PC-3 (cell line): ENCODE measurements around the gene PTPRN2. TPM values are rescaled to one million over a fixed set of nuclear protein-coding genes. Genes with fewer than 3 reads are reported as not detected.

Experiments used
- ATAC-seq: fragments of 200-7000 bp; cut with Tn5 transposase; 2 replicates; pipeline ENCODE4 v1.9.1; 2020; ENCODE audit warnings: mild to moderate bottlenecking, moderate library complexity
- BruUV-seq: library from RNA; stranded (reverse); fragments of 400-500 nt; replicated peaks from 2 replicates; lab custom pipeline; 2021; lab: Mats Ljungman, UMichigan
- CTCF ChIA-PET: fragments of 300-600 bp; sonication (Branson Sonifier 250); formaldehyde crosslinking; loops from one replicate; lab custom pipeline; 2022; ENCODE audit warnings: antibody characterized with exemption; lab: Charles Lee
- POLR2A ChIA-PET: fragments of 300-600 bp; sonication (Branson Sonifier 250); formaldehyde crosslinking; loops from one replicate; lab custom pipeline; 2022; ENCODE audit warnings: antibody characterized with exemption; ENCODE audit not compliant: unreplicated experiment; lab: Charles Lee
- DNase-seq: peaks from one replicate; pipeline ENCODE4 v3.0.0-alpha.2; 2015
- H2AFZ ChIP-seq: fragments of 300-600 bp; sonication (generic); 2 replicates; pipeline ENCODE4 v1.6.0; 2016; ENCODE audit warnings: antibody characterized with exemption, low read length
- H3F3A ChIP-seq: fragments of 300-600 bp; sonication (generic); one replicate; pipeline ENCODE4 v1.6.0; 2017; ENCODE audit warnings: antibody characterized with exemption, low read length, control low read depth, mild to moderate bottlenecking; ENCODE audit not compliant: unreplicated experiment
- H3K27ac ChIP-seq: fragments of 300-600 bp; sonication (generic); 2 replicates; pipeline ENCODE4 v1.5.1; 2016; ENCODE audit warnings: mild to moderate bottlenecking, low read length
- H3K27me3 ChIP-seq: fragments of 300-600 bp; sonication (generic); 2 replicates; pipeline ENCODE4 v1.6.1; 2016; ENCODE audit warnings: low read length, mixed read lengths
- H3K36me3 ChIP-seq: fragments of 300-600 bp; sonication (generic); 2 replicates; pipeline ENCODE4 v1.6.1; 2016; ENCODE audit warnings: low read depth, mixed run types, low read length, mixed read lengths
- H3K4me1 ChIP-seq: fragments of 300-600 bp; sonication (generic); 2 replicates; pipeline ENCODE4 v1.5.1; 2016; ENCODE audit warnings: low read length; ENCODE audit not compliant: insufficient read depth
- H3K4me2 ChIP-seq: fragments of 300-600 bp; sonication (generic); 2 replicates; pipeline ENCODE4 v1.6.0; 2016; ENCODE audit warnings: low read length
- H3K4me3 ChIP-seq: fragments of 300-600 bp; sonication (generic); 2 replicates; pipeline ENCODE4 v1.5.1; 2016; ENCODE audit warnings: mild to moderate bottlenecking, low read length, mixed read lengths
- H3K79me2 ChIP-seq: fragments of 300-600 bp; sonication (generic); 2 replicates; pipeline ENCODE4 v1.6.1; 2017; ENCODE audit warnings: low read length, mixed read lengths
- H3K9ac ChIP-seq: fragments of 300-600 bp; sonication (generic); 2 replicates; pipeline ENCODE4 v1.6.0; 2016; ENCODE audit warnings: mild to moderate bottlenecking, low read length
- H3K9me2 ChIP-seq: fragments of 300-600 bp; sonication (generic); replicated peaks from 2 replicates; pipeline ENCODE4 v1.6.1; 2016; ENCODE audit warnings: mixed run types, low read length, mixed read lengths
- H3K9me3 ChIP-seq: fragments of 300-600 bp; sonication (generic); 2 replicates; pipeline ENCODE4 v1.6.1; 2016; ENCODE audit warnings: low read length, mixed read lengths
- H4K20me1 ChIP-seq: fragments of 300-600 bp; sonication (generic); 2 replicates; pipeline ENCODE4 v1.6.1; 2016; ENCODE audit warnings: low read length, mixed read lengths
- EZH2 ChIP-seq: fragments of 300-600 bp; sonication (generic); IDR thresholded peaks from one replicate; pipeline ENCODE4 v1.6.1; 2017; ENCODE audit warnings: antibody characterized with exemption, mild to moderate bottlenecking, low read length; ENCODE audit not compliant: unreplicated experiment
- EZH2phosphoT487 ChIP-seq: fragments of 300-600 bp; sonication (generic); IDR thresholded peaks from 2 replicates; pipeline ENCODE4 v1.6.1; 2018; ENCODE audit warnings: mild to moderate bottlenecking, antibody characterized with exemption, low read length, borderline replicate concordance
- intact Hi-C: fragments of 100-400 bp; cut with micrococcal nuclease; formaldehyde crosslinking; loops from 2 replicates; pipeline ENCODE4 v1.9.0; 2023
- total RNA-seq: library from RNA; depleted of rRNA; stranded (reverse); fragments of >200 nt; gene quantifications from 2 replicates; pipeline ENCODE4 v1.2.3, GENCODE V29; 2014
- TF ChIP-seq, protein P1 (sequence below): fragments of 300-600 bp; sonication (generic); conservative IDR thresholded peaks from 2 replicates; pipeline ENCODE4 v1.5.1; 2017; ENCODE audit warnings: antibody characterized with exemption, low read depth, mild to moderate bottlenecking, low read length

PTPRN2 gene
- total RNA-seq, 1 experiment from 2014 or later: 3.2 TPM

DNA sequence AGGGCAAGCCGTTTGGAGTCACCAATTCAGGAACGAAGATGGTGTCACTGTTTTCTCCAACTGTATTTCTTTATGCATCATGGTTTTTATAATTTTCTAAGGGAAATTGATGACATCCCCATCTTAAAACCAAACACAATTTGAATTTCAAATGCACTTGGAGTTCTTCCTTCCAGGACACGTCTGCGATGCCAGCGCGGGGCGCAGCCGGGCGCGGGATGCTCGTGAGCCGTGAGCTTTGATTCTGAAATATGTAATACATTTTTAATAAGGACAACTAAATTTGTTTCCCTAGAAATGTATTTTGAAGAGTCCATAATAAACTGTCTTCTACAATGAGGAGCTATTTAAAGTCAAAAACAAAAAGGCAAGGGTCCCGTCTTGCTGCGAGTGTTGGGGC, 758.7 kb downstream of the PTPRN2 start:
- Histone ChIP-seq H3K36me3 (no peaks in the 10 kb centered on the region), H2AFZ (no peak overlapping the region), H4K20me1 (no peaks in the 10 kb centered on the region), H3F3A (no peaks in the 10 kb centered on the region), H3K27ac (no peak overlapping the region), H3K27me3 (peaks cover 22% of the 10 kb centered on the region), H3K9me3 (no peaks in the 10 kb centered on the region), H3K9me2 (no peaks in the 10 kb centered on the region), H3K4me1 (no peaks in the 10 kb centered on the region), H3K4me3 (no peak overlapping the region), H3K9ac (no peak overlapping the region), H3K4me2 (no peak overlapping the region), H3K79me2 (no peaks in the 10 kb centered on the region)
- ChIA-PET POLR2A (no interaction called here), CTCF (interaction anchor here (0.6 kb wide), 1 partner anchor 290 kb away, joined by 3 read pairs; no protein-coding TSS in a partner anchor)
- DNase-seq (no peak), ATAC-seq (no peak)
- intact Hi-C loops: no loop called here
- TF ChIP-seq EZH2 (no peak), EZH2phosphoT487 (no peak)
- TF ChIP-seq, protein P1, sequence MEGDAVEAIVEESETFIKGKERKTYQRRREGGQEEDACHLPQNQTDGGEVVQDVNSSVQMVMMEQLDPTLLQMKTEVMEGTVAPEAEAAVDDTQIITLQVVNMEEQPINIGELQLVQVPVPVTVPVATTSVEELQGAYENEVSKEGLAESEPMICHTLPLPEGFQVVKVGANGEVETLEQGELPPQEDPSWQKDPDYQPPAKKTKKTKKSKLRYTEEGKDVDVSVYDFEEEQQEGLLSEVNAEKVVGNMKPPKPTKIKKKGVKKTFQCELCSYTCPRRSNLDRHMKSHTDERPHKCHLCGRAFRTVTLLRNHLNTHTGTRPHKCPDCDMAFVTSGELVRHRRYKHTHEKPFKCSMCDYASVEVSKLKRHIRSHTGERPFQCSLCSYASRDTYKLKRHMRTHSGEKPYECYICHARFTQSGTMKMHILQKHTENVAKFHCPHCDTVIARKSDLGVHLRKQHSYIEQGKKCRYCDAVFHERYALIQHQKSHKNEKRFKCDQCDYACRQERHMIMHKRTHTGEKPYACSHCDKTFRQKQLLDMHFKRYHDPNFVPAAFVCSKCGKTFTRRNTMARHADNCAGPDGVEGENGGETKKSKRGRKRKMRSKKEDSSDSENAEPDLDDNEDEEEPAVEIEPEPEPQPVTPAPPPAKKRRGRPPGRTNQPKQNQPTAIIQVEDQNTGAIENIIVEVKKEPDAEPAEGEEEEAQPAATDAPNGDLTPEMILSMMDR: no peak
- BruUV-seq: no TSS peak

DNA sequence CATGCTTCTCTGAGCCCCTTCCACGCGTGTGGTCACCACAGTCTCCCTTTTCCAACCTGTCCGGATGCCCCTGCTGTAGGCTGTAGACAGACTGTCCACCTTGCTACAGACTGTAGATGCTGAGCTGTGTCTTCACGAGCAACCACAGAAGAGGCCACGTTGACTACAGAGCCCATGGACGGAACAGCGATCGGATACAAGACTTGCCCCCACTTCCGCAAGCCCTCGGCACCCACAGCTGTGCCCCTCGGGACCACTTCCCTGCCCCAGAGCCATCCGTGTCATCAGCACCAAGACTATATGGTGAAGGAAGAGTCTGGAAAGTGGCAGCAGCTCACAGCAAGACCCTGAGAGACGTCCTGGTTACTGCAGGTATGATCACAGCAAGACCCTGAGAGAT, 759.4 kb downstream of the PTPRN2 start:
- H3F3A ChIP-seq: no peaks in the 10 kb centered on the region
- no peak for TF ChIP-seq EZH2phosphoT487
- TF ChIP-seq EZH2: no peak
- TF ChIP-seq, protein P1: no peak
- DNase-seq (no peak), ATAC-seq (no peak)
- no peaks in the 10 kb centered on the region for H3K36me3 ChIP-seq
- no peak overlapping the region for H2AFZ ChIP-seq
- ChIA-PET POLR2A (no interaction called here), CTCF (no interaction called here)
- peaks cover 22% of the 10 kb centered on the region for H3K27me3 ChIP-seq
- H3K9me3 ChIP-seq: no peaks in the 10 kb centered on the region
- H3K4me3 ChIP-seq: no peak overlapping the region
- H3K79me2 ChIP-seq: no peaks in the 10 kb centered on the region
- no peaks in the 10 kb centered on the region for H3K9me2 ChIP-seq
- H4K20me1 ChIP-seq: no peaks in the 10 kb centered on the region
- intact Hi-C loops: no loop called here
- BruUV-seq: no TSS peak
- H3K9ac ChIP-seq: no peak overlapping the region
- H3K27ac ChIP-seq: no peak overlapping the region
- H3K4me2 ChIP-seq: no peak overlapping the region
- H3K4me1 ChIP-seq: no peaks in the 10 kb centered on the region

DNA sequence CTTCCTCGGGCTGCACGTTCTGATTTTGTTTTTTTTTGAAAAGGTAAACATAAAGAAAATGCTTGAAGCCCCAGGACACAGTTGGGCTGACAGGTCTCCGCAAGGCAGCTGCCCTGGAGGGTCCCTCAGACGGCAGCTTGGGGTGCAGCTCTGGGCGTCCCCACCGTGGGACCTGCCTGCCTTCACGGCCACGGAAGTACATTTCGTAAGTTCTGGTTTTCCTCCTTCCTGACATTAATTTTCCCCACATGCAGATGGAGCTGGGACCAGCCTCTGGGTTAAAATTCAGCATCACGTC, 759.8 kb downstream of the PTPRN2 start:
- intact Hi-C loops: no loop called here
- ChIA-PET CTCF (no interaction called here), POLR2A (no interaction called here)
- Histone ChIP-seq H3K4me2 (no peak overlapping the region), H3K4me3 (no peak overlapping the region), H3K36me3 (no peaks in the 10 kb centered on the region), H3K79me2 (no peaks in the 10 kb centered on the region), H3K9me3 (no peaks in the 10 kb centered on the region), H3F3A (no peaks in the 10 kb centered on the region), H3K27ac (no peak overlapping the region), H3K9ac (no peak overlapping the region), H3K27me3 (peaks cover 21% of the 10 kb centered on the region), H4K20me1 (no peaks in the 10 kb centered on the region), H3K9me2 (no peaks in the 10 kb centered on the region), H2AFZ (no peak overlapping the region), H3K4me1 (no peaks in the 10 kb centered on the region)
- no TSS peak for BruUV-seq
- no peak for ATAC-seq
- TF ChIP-seq EZH2: no peak
- TF ChIP-seq, protein P1: no peak
- TF ChIP-seq EZH2phosphoT487: no peak
- DNase-seq: no peak
